Stimulated activated CD4-positive, alpha-beta T cell treated with anti-CD3 and anti-CD28 coated beads, Interleukin-12 subunit alpha, Interleukin-12 subunit beta, amount 100 ng/mL, for 4 hours (primary cell): ENCODE data around the gene DHX32.
"Not testable (repeated sequence)": the region's sequence is repeated elsewhere in the genome, so short reads cannot be mapped to it uniquely, and the experiment has no call there.

Experiments
- DNase-seq: peaks from one replicate; pipeline ENCODE4 v3.0.0-alpha.2; 2020

Gene DHX32

DNA sequence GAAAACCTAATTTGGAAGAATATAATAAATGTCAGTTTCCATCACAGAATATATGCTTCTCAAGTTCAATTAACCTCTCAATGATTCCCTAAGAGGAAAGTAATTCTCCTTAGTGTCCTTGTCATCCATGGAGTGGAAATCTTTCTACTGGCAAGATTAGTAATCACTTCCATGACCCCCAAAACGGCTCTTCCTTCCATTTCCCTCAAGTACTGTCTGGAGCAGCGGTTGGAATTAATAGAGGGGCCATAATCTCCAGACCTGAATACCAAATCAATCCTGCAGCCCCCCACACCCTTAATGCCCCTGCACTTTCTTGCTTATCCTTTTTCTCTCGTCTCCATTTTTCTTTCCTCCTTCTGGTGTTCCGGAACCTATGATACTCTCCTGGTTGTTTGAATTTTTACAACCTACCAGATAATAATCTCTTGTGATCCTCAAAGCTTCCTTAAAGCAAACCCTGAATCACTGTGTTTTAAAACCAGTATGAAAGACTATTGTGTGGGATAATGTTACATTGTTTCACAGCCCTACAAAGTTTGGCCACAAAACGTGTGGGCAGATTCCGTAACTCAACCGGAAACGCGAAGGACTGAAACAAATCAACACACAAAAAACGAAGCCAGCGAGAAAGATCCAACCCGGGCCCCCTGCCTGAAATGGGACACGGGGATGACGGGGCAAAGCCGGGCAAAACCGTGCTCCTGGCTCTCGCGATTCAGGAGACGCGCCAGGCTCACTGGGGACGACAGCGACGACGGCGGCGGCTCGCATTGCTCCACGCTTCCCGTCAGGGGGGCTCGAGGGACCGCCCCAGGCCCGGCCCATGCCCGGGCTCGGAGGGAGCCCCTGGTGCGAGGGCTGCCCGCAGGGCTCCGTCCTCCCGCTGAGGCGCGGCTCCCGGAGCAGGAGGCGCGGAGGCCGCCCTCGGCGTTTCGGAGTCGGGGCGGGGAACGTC lies 14.3 kb upstream of the DHX32 start:
- DNase-seq, result peak; percentile 31

DNA sequence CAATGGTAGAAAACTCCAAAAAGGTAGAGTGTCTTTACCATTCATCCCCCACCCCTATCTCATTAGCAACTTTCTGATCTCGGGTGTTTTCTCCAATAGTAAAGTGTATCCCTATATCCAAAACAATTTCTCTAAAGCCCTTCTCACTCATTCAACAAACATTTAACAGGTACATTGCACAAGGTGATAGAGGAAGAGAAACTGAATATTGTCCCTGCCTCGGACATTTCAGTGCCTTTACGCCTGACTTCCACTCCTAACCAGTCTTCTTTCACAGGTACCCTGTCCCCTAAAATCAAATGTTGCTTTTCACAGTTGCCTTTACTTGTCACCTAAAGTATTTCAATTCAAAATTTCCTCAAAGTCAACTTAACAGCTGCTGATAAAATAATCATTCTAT lies 13.1 kb upstream of the DHX32 start:
- not testable (repeated sequence) for DNase-seq

DNA sequence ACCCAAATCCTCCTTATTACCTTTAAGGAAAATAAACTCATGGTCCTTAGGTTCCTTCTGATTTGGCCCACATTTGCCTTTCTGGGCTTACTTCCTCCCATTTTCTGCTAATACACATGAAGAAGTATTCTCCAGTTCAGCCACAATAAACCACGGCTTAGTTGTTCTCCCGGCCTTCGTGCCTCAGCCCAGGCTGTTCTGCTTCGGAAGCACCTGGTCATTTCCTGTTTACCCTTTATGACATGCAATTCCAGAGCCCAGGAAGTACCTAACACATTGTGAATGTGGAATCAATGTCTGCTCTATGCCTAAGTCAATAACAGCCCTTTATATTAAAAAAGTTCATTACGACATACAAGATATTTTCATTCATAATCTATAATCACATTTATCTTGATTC lies 11.3 kb upstream of the DHX32 start:
- DNase-seq, result not testable (repeated sequence)

DNA sequence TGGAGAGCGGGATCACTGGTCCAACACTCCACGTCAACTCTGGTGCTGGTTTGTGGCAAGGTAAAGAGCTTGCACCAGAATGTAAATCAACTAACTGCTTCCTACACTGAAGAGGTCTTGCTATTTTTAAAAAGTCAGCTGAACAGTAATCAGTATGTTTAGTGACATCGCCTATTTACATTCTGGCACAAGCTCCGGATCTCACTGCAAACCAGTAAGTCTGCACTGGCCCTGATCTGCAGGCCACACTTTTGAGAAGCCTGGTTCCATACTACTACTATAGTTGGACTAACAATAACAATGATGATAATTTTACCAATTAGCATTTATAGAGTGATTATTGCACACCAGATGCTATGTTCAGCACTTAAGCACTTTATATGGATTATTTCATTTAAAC lies 8.3 kb upstream of the DHX32 start:
- not testable (repeated sequence) for DNase-seq

DNA sequence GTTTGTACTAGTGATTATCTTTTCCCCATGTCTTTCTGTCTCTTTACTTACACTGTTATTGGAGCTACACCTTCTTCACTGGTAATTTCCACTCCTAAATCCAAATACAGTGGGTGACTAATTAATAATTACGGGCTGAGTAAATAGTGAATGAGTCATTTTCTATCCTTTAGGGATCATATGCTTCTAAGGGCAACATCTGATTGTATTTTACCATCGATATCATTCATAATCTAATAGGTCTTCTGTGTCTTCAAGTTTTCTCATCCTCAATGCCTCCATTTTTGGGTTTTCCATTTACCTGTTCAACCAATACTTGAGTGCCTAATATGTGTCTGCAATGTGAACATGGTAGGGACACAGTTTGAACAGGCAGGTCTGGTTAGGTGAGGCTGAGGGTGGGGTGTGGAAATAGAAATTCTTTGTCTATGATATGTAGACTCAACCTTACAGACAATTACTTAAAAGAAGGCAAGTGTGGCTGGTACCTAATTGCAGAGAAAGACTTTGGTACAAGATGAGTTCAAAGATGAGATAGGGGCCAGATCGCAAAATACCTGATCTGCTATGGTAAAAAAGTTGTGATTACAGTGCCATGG lies 5.9 kb upstream of the DHX32 start:
- no peak for DNase-seq

GRCh38 chr10:125883211-125883610 lies 2.1 kb upstream of the DHX32 start:
- DNase-seq, result no peak

DNA sequence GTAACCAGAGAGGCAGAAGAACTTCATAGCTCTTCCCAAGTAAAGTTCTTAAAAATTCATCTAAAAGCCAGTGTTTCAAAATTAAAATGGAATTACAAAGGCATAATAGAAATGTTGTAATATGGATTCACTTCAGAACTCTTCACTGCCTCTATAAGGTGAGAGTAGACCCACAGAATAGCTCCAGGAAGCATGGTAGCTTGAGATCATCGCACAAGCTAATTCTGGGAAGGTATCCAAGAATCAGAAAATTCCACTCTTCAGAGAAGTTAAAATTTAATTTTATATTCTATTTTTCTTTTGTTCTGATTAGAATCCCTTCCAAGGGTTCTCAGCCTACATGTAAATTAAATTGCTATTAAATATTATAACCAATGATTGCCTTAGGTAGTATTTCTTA lies 1.5 kb upstream of the DHX32 start:
- DNase-seq, result no peak

- no peak for DNase-seq
These were observed 373 bp downstream of the DHX32 start for GRCh38 chr10:125880719-125881118.

- DNase-seq, result no peak
These were observed 1.9 kb downstream of the DHX32 start for GRCh38 chr10:125878957-125879835.

DNA sequence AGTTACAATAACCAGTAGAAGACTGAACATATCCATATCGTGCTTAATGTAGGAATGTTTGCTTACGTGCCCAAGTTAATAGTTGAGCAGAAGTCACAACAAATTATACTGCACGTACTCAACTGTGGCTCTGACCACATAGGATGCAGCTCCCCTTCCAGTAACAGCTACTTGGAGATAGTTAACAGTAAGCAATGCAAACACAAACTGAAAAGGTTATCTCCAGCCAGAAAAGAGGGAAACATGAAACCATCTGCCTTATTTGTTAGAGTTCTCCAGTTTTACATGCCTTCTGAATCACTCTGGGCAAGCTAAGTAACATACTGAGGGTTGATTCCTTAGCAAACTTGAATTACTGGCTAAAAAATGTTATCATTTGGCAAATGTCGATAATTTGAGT lies 9.8 kb downstream of the DHX32 start:
- DNase-seq, result no peak

GRCh38 chr10:125868372-125868975 lies 12.6 kb downstream of the DHX32 start:
- DNase-seq, result no peak

DNA sequence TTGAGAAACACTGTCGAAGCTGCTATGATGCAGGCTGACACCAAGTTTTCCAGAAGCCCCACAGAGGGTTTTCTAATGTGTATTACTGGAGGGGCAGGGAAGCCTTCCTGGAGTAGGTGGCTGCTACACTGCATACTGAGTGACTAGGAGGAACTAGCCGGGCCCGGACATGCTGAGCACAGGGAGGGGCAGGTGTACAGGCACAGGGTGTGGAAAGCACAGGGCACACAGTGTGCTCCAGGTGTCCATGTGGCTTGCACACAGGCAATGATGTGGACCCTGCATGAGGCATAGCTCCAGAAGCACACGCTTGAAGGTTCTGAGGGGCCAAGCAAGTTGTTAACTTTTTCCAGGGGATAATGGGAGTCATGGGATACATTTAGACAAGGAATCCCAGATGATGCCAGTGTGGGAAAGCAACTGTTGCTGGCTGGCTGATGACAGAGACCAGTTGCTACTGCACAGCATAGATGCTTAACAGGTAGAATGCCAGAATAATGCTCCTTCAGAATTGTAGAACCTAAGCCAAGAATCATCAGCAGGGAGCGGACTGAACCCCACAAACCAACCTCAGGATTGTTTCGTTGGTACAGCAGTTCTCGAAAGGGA lies 14.6 kb downstream of the DHX32 start:
- DNase-seq, result no peak

- no peak for DNase-seq
These were observed 16.0 kb downstream of the DHX32 start for GRCh38 chr10:125865120-125865519.

- no peak for DNase-seq
These were observed 21.8 kb downstream of the DHX32 start for GRCh38 chr10:125859128-125859817.

- DNase-seq, result no peak
These were observed 23.8 kb downstream of the DHX32 start for GRCh38 chr10:125857185-125857760.

GRCh38 chr10:125852487-125852886 lies 28.6 kb downstream of the DHX32 start:
- no peak for DNase-seq

GRCh38 chr10:125850766-125851731 lies 30.0 kb downstream of the DHX32 start:
- no peak for DNase-seq

DNA sequence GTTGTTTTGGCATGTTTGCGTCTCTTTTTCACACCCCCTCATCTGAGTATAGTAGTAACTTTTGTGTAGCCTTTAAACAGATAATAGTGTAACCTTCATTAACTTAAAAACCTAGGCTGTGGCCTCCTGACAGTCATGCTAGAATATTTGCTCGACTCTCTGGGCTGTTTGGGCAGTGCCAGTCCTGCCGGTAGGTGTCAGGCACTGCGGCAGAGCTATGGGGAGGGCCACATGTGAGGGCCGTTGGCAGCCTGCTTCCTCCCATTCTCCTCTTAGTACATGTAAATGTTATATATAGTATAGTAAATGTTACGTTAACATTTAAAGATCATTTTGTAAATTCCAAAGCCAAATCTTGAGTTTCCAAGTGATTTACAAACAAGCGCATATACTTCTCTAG lies 31.6 kb downstream of the DHX32 start:
- no peak for DNase-seq

DNA sequence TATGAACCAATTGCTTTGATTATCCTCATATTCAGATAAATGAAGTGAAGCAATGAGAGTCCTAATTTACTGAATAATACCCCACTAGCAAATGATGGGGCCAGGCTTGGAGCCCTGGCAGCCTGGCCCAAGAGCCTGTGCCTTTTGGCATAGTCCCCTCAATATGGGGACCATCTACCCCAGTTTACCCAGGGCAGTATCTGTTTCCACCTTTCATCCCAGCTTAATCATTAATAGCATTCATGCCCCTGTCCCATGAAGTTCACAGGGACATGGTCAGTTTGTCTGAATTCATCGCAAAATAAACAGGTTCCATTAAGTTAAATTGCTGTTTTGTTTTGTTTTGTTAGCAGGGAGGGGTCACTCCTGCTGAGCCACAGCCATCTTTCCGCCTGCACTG lies 32.2 kb downstream of the DHX32 start:
- DNase-seq, result no peak

DNA sequence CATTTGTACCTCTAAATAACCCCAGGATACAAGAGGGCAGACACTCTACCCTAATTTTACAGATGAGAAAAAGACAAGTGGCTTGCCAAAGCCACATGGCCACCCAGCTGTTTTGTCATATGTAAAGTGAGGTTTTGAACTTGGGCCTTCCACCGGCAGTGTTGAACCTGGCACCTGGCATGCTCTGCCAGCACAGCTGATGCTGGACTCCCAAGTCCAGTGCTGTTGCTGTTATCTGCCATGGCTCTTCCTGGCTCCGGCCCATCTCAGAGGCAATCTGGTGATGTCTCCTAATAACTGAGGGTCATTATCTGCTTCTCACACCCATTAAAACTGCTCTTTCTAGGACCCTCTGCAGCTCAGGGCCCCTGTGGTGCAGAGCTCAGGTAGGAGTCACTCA lies 32.7 kb downstream of the DHX32 start:
- DNase-seq, result no peak
